Activated T-cell treated with anti-CD3 and anti-CD28 coated beads for 24 hours (primary cell): ENCODE results near the gene USP15.
"Not testable (repeated sequence)": the region's sequence is repeated elsewhere in the genome, so short reads cannot be mapped to it uniquely, and the experiment has no call there.

Source experiments
- DNase-seq: peaks from one replicate; pipeline ENCODE4 v3.0.0-alpha.2; 2020; ENCODE audit warnings: low read depth

The USP15 gene

DNA sequence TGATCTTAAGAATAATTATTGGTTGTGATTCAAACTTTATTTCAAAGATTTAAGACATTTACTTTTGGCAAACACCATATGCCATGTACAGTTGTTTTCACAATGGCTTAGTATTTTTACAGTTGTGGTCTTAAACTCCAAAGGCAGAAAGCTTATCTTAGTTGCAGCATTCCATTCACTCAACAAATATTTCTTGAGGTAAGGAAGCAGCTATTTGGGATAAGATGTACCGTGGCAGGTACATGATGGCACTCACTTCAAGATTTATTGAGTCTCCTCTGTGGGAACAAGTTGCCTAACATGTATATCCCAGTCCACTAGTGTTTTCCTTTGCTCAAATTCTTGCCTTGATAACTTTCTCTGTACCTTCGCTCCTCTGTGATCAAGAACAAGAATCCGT lies 198.4 kb downstream of the USP15 start:
- DNase-seq, result no peak

DNA sequence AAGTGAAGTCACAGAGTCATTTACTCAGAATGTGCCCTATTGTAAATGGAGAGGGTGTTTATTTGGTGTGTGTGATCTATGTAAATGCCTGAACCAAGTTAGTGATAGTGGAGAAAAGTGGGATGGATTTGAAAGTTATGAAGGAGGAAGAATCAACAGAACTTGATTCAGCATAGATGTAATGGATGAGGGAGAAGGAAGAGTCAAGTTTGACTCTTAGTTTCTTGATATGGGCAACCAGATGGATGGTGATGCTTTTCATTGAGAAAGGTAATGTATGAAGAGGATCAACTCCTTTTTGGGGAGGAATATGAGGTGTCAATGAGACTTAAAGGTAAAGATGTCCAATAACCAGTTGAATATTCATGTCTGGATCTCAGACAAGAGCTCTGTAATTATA lies 199.8 kb downstream of the USP15 start:
- no peak for DNase-seq

DNA sequence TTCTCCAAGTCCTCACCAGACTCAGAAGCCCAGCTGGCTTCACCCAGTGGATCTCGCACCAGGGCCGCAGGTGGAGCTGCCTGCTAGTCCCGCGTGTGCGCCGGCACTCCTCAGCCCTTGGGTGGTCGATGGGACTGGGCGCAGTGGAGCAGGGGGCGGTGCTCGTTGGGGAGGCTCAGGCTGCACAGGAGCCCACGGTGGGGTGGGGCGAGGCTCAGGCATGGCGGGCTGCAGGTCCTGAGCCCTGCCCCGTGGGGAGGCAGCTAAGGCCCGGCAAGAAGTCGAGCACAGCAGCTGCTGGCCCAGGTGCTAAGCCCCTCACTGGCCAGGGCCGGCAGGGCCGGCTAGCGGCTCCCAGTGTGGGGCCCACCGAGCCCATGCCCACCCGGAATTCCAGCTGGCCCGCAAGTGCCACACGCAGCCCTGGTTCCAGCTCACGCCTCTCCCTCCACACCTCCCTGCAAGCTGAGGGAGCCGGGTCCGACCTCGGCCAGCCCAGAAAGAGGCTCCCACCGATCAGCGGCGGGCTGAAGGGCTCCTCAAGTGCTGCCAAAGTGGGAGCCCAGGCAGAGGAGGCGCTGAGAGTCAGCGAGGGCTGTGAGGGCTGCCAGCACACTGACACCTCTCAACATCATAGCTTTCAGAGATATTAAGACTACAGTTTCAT lies 201.1 kb downstream of the USP15 start:
- DNase-seq, result not testable (repeated sequence)

DNA sequence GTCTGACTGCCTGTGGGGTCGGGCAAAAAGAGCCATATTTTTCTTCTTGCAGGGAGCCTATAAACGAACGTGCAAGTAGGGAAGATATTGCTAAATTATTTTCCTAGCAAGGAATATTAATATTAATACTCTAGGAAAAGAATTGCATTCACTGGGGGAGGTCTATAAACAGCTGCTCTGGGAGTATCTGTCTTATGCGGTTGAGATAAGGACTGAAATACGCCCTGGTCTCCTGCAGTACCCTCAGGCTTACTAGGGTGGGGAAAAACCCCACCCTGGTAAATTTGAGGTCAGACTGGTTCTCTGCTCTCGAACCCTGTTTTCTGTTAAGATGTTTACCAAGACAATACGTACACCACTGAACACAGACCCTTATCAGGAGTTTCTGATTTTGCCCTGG lies 203.0 kb downstream of the USP15 start:
- not testable (repeated sequence) for DNase-seq
